Epithelial cell of prostate (primary cell): ENCODE data around the gene HEPN1.
A peak's percentile ranks its signal among the peaks of the same experiment; 100 is the strongest.
"Not testable (repeated sequence)": the region's sequence is repeated elsewhere in the genome, so short reads cannot be mapped to it uniquely, and the experiment has no call there.

Experiments used
- DNase-seq: peaks from one replicate; pipeline ENCODE4 v3.0.0-alpha.2; 2011; ENCODE audit warnings: low read depth, low spot score
- H3K27ac ChIP-seq: fragments of 450-650 bp; 2 replicates; pipeline ENCODE4 v1.5.1; 2017; ENCODE audit warnings: mild to moderate bottlenecking

HEPN1 gene

GRCh38 chr11:124938206-124938765 lies 19.2 kb downstream of the HEPN1 start:
- DNase-seq, result no peak
- peak overlapping the region; percentile 14 for H3K27ac ChIP-seq

GRCh38 chr11:124938970-124939369 lies 19.9 kb downstream of the HEPN1 start:
- H3K27ac ChIP-seq, result no peak overlapping the region
- no peak for DNase-seq

GRCh38 chr11:124941703-124942102 lies 22.7 kb downstream of the HEPN1 start:
- no peak for DNase-seq
- H3K27ac ChIP-seq, result no peak overlapping the region

GRCh38 chr11:124942466-124943253 lies 23.6 kb downstream of the HEPN1 start:
- DNase-seq, result no peak
- H3K27ac ChIP-seq, result no peak overlapping the region

- no peak overlapping the region for H3K27ac ChIP-seq
- DNase-seq, result no peak
These were observed 24.2 kb downstream of the HEPN1 start for GRCh38 chr11:124943254-124943616.

GRCh38 chr11:124943741-124944140 lies 24.7 kb downstream of the HEPN1 start:
- no peak for DNase-seq
- H3K27ac ChIP-seq, result no peak overlapping the region

- no peak overlapping the region for H3K27ac ChIP-seq
- DNase-seq, result no peak
These were observed 25.5 kb downstream of the HEPN1 start for GRCh38 chr11:124944565-124944964.

GRCh38 chr11:124945826-124946225 lies 26.8 kb downstream of the HEPN1 start:
- H3K27ac ChIP-seq, result no peak overlapping the region
- no peak for DNase-seq

- H3K27ac ChIP-seq, result peak overlapping the region; percentile 54
- no peak for DNase-seq
These were observed 27.7 kb downstream of the HEPN1 start for GRCh38 chr11:124946735-124947141.

GRCh38 chr11:124950601-124951330 lies 31.7 kb downstream of the HEPN1 start:
- no peak overlapping the region for H3K27ac ChIP-seq
- no peak for DNase-seq

GRCh38 chr11:124951341-124951740 lies 32.3 kb downstream of the HEPN1 start:
- no peak for DNase-seq
- H3K27ac ChIP-seq, result no peak overlapping the region

GRCh38 chr11:124953753-124954589 lies 34.9 kb downstream of the HEPN1 start, which contains the start of gene CCDC15:
TSS of gene CCDC15 (plus strand) at chr11:124954202. CDS start at chr11:124954733, 531 bp downstream.
- DNase-seq, result peak; percentile 76

GRCh38 chr11:124954590-124954955 lies 35.5 kb downstream of the HEPN1 start:
- no peak for DNase-seq
- peak overlapping the region; percentile 69 for H3K27ac ChIP-seq

More at GRCh38 chr11:124953753-124954589, 34.9 kb downstream of the HEPN1 start, which contains the start of gene CCDC15:
- H3K27ac ChIP-seq, result peak within 1 kb of the TSS; percentile 69

GRCh38 chr11:124955035-124955434 lies 36.0 kb downstream of the HEPN1 start:
- no peak for DNase-seq
- H3K27ac ChIP-seq, result no peak overlapping the region

GRCh38 chr11:124961972-124962609 lies 43.0 kb downstream of the HEPN1 start:
- peak; percentile 26 for DNase-seq
- H3K27ac ChIP-seq, result no peak overlapping the region

GRCh38 chr11:124968197-124968596 lies 49.1 kb downstream of the HEPN1 start:
- DNase-seq, H3K27ac ChIP-seq: not testable (repeated sequence)
